Breast epithelium (tissue), 4 donors: ENCODE data around the gene DIP2B. TPM values are rescaled to one million over a fixed set of nuclear protein-coding genes. Genes with fewer than 3 reads are reported as not detected.

ENCODE experiments used
- DNase-seq, 2 donors: peaks; one replicate each; pipeline ENCODE4 v3.0.0-alpha.2; 2019; ENCODE audit warnings: low spot score in 2 of 2
- H3K27ac ChIP-seq, 2 donors: fragments of 200-600 bp; sonication (generic) in 1 of 2; one replicate each; pipeline ENCODE4 v1.5.1; 2016 to 2019; ENCODE audit warnings: mild to moderate bottlenecking in 1 of 2
- H3K27me3 ChIP-seq, 2 donors: fragments of 200-600 bp; sonication (generic) in 1 of 2; one replicate each; pipeline versions ENCODE4 v1.5.1 to v1.6.0; 2017 to 2019; ENCODE audit warnings: control low read depth in 1 of 2, mild to moderate bottlenecking in 1 of 2
- H3K36me3 ChIP-seq: fragments of 200-600 bp; one replicate; pipeline ENCODE4 v1.5.1; 2019
- H3K4me1 ChIP-seq, 2 donors: fragments of 200-600 bp; sonication (generic); one replicate each; pipeline ENCODE4 v1.5.1; 2016 to 2019; ENCODE audit warnings: control low read depth in 1 of 2
- H3K4me3 ChIP-seq, 3 donors: fragments of 200-600 bp; sonication (generic); 1 replicate in 2 of 3; 2 replicates in 1 of 3; pipeline ENCODE4 v1.5.1; 2016 to 2019; ENCODE audit warnings: mild to moderate bottlenecking in 3 of 3, moderate library complexity in 2 of 3
- H3K9me3 ChIP-seq, 2 donors: fragments of 200-600 bp; sonication (generic) in 1 of 2; one replicate each; pipeline ENCODE4 v1.5.1; 2016 to 2019; ENCODE audit warnings: control low read depth in 1 of 2
- CTCF ChIP-seq, 3 donors: fragments of 450-650 bp; IDR thresholded peaks; one replicate each; pipeline ENCODE4 v1.5.1; 2016 to 2017; ENCODE audit warnings: antibody characterized with exemption in 3 of 3, mild to moderate bottlenecking in 3 of 3, moderate library complexity in 3 of 3
- POLR2A ChIP-seq: fragments of 450-650 bp; IDR thresholded peaks from one replicate; pipeline ENCODE4 v1.6.1; 2016; ENCODE audit warnings: antibody characterized with exemption, mild to moderate bottlenecking, moderate library complexity
- POLR2AphosphoS5 ChIP-seq, 3 donors: sonication (generic); formaldehyde crosslinking; IDR thresholded peaks; one replicate each; pipeline ENCODE4 v1.6.1; 2017; ENCODE audit warnings: antibody characterized with exemption in 3 of 3
- intact Hi-C: fragments of 100-400 bp; cut with DNase I; formaldehyde crosslinking; loops from one replicate; pipeline ENCODE4 v1.15.1; 2023; ENCODE audit warnings: low total_unique reads
- total RNA-seq, 3 donors: library from RNA; depleted of rRNA; stranded (reverse); fragments of >200 nt; gene quantifications; one replicate each; pipeline ENCODE4 v1.1.0, GENCODE V29; 2016

Gene DIP2B, protein sequence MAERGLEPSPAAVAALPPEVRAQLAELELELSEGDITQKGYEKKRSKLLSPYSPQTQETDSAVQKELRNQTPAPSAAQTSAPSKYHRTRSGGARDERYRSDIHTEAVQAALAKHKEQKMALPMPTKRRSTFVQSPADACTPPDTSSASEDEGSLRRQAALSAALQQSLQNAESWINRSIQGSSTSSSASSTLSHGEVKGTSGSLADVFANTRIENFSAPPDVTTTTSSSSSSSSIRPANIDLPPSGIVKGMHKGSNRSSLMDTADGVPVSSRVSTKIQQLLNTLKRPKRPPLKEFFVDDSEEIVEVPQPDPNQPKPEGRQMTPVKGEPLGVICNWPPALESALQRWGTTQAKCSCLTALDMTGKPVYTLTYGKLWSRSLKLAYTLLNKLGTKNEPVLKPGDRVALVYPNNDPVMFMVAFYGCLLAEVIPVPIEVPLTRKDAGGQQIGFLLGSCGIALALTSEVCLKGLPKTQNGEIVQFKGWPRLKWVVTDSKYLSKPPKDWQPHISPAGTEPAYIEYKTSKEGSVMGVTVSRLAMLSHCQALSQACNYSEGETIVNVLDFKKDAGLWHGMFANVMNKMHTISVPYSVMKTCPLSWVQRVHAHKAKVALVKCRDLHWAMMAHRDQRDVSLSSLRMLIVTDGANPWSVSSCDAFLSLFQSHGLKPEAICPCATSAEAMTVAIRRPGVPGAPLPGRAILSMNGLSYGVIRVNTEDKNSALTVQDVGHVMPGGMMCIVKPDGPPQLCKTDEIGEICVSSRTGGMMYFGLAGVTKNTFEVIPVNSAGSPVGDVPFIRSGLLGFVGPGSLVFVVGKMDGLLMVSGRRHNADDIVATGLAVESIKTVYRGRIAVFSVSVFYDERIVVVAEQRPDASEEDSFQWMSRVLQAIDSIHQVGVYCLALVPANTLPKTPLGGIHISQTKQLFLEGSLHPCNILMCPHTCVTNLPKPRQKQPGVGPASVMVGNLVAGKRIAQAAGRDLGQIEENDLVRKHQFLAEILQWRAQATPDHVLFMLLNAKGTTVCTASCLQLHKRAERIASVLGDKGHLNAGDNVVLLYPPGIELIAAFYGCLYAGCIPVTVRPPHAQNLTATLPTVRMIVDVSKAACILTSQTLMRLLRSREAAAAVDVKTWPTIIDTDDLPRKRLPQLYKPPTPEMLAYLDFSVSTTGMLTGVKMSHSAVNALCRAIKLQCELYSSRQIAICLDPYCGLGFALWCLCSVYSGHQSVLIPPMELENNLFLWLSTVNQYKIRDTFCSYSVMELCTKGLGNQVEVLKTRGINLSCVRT (N-terminal part only)
- 10 to 100 TPM; 26.6 to 44.8 (median 33.4) TPM for total RNA-seq

GRCh38 chr12:50504798-50505674, at the start of gene DIP2B:
DIP2B (plus strand) TSS chr12:50504985; CDS start chr12:50505141, 156 bp downstream.
- TF ChIP-seq POLR2A = no peak
- peak; percentile 94 to 99 (median 97) for TF ChIP-seq CTCF (IDR thresholded peaks at IDR 0.05)
- peak; percentile 51 to 86 (median 69) for TF ChIP-seq POLR2AphosphoS5 (IDR thresholded peaks at IDR 0.05)
- intact Hi-C loops = loop anchor here (5.0 kb wide), 1 partner anchor 132 kb away; no protein-coding TSS in a partner anchor
- Histone ChIP-seq H3K4me3 (peak within 1 kb of the TSS; percentile 83 to 87 (median 85)), H3K9me3 (no peaks in the 10 kb centered on the region), H3K4me1 (peaks cover 0 to 7% of the 10 kb centered on the region in 2 donors), H3K27me3 (no peaks in the 10 kb centered on the region), H3K27ac (peak within 1 kb of the TSS; percentile 93 to 94), H3K36me3 (no peaks in the 10 kb centered on the region)
- DNase-seq = peak; percentile 93 to 95

- H3K36me3 ChIP-seq = no peaks in the 10 kb centered on the region
- H3K4me3 ChIP-seq = no peak overlapping the region
- TF ChIP-seq POLR2A = no peak
- H3K4me1 ChIP-seq = no peaks in the 10 kb centered on the region
- no peak overlapping the region for H3K27ac ChIP-seq
- H3K27me3 ChIP-seq = no peaks in the 10 kb centered on the region
- H3K9me3 ChIP-seq = no peaks in the 10 kb centered on the region
- intact Hi-C loops = no loop called here
- no peak for DNase-seq
Measured at GRCh38 chr12:50458606-50459005, 46.2 kb upstream of the DIP2B start.

DNA sequence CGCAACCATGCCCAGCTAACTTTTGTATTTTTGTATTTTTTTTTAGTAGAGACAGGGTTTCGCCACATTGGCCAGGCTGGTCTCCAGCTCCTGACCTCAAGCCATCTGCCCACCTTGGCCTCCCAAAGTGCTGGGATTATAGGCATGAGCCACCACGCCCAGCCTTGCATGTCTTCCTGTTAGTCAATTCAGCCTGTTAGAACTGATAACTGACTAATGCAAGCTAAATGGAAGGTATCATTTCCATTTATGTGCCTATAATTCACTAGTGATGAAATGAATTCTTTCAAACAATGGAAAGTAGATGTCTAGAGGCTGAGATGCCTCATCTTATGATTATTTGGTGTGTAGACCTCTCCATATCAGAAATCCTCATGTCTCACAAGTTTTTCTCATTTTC, 37.3 kb upstream of the DIP2B start:
- no peak for TF ChIP-seq POLR2A
- TF ChIP-seq CTCF (IDR thresholded peaks at IDR 0.05) = no peak
- no peak for TF ChIP-seq POLR2AphosphoS5 (IDR thresholded peaks at IDR 0.05)
- Histone ChIP-seq H3K4me1 (no peaks in the 10 kb centered on the region), H3K4me3 (no peak overlapping the region), H3K27me3 (no peaks in the 10 kb centered on the region), H3K27ac (no peak overlapping the region), H3K36me3 (no peaks in the 10 kb centered on the region), H3K9me3 (no peaks in the 10 kb centered on the region)
- DNase-seq = no peak
- intact Hi-C loops = no loop called here

- TF ChIP-seq CTCF (IDR thresholded peaks at IDR 0.05) = no peak
- no peak for TF ChIP-seq POLR2A
- no peak for TF ChIP-seq POLR2AphosphoS5 (IDR thresholded peaks at IDR 0.05)
- H3K4me3 ChIP-seq = no peak overlapping the region
- H3K27me3 ChIP-seq = no peaks in the 10 kb centered on the region
- H3K4me1 ChIP-seq = no peaks in the 10 kb centered on the region
- H3K9me3 ChIP-seq = no peaks in the 10 kb centered on the region
- no peak overlapping the region for H3K27ac ChIP-seq
- H3K36me3 ChIP-seq = no peaks in the 10 kb centered on the region
- intact Hi-C loops = no loop called here
- DNase-seq = no peak
Measured at GRCh38 chr12:50477241-50477832, 27.4 kb upstream of the DIP2B start.
